Neural cell (in vitro differentiated cells): Measurements from ENCODE around the gene GALNT2. TPM values are rescaled to one million over a fixed set of nuclear protein-coding genes. Genes with fewer than 3 reads are reported as not detected.

Source experiments
- H2AFZ ChIP-seq: fragments of 200-600, 300-800 bp; sonication (generic), shearing (Covaris generic); 2 replicates; pipeline ENCODE4 v1.6.0; 2014; ENCODE audit warnings: low read depth, mild to moderate bottlenecking, antibody characterized with exemption, low read length, moderate library complexity
- H3F3A ChIP-seq: fragments of 200-600 bp; shearing (Covaris generic); 2 replicates; pipeline ENCODE4 v1.6.1; 2016; ENCODE audit warnings: mild to moderate bottlenecking, moderate library complexity, mixed read lengths, antibody characterized with exemption, low read length; ENCODE audit not compliant: insufficient read depth, poor library complexity, severe bottlenecking
- H3K27ac ChIP-seq: fragments of 200-600, 300-800 bp; sonication (generic), shearing (Covaris generic); 2 replicates; pipeline ENCODE4 v1.5.1; 2014; ENCODE audit warnings: mild to moderate bottlenecking, low read length, moderate library complexity
- H3K27me3 ChIP-seq: fragments of 300-800, 200-600 bp; sonication (generic), shearing (Covaris generic); 2 replicates; pipeline ENCODE4 v1.6.0; 2014; ENCODE audit warnings: mild to moderate bottlenecking, low read depth, low read length, moderate library complexity; ENCODE audit not compliant: insufficient read depth
- H3K36me3 ChIP-seq: fragments of 300-800, 200-600 bp; sonication (generic), shearing (Covaris generic); 2 replicates; pipeline ENCODE4 v1.5.1; 2014; ENCODE audit warnings: mild to moderate bottlenecking, antibody characterized with exemption, low read length, moderate library complexity; ENCODE audit not compliant: insufficient read depth
- H3K4me2 ChIP-seq: fragments of 300-800, 200-600 bp; sonication (generic), shearing (Covaris generic); 2 replicates; pipeline ENCODE4 v1.6.0; 2014; ENCODE audit warnings: mild to moderate bottlenecking, low read length
- H3K4me3 ChIP-seq: fragments of 300-800, 200-600 bp; sonication (generic), shearing (Covaris generic); 2 replicates; pipeline ENCODE4 v1.5.1; 2014; ENCODE audit warnings: mild to moderate bottlenecking, low read length, moderate library complexity
- H3K79me2 ChIP-seq: fragments of 200-600 bp; shearing (Covaris generic); replicated peaks from 2 replicates; pipeline ENCODE4 v1.6.0; 2014; ENCODE audit warnings: mild to moderate bottlenecking, low read length, moderate library complexity; ENCODE audit not compliant: insufficient read depth
- H3K9ac ChIP-seq: fragments of 300-800, 200-600 bp; sonication (generic), shearing (Covaris generic); 2 replicates; pipeline ENCODE4 v1.6.1; 2016; ENCODE audit warnings: mild to moderate bottlenecking, low read length, mixed read lengths
- H3K9me2 ChIP-seq: fragments of 200-600 bp; shearing (Covaris generic); 2 replicates; pipeline ENCODE4 v1.6.1; 2016; ENCODE audit warnings: mild to moderate bottlenecking, low read length, mixed read lengths; ENCODE audit not compliant: insufficient read depth
- H3K9me3 ChIP-seq: fragments of 200-600, 300-800 bp; sonication (generic), shearing (Covaris generic); 2 replicates; pipeline ENCODE4 v1.6.1; 2016; ENCODE audit warnings: mild to moderate bottlenecking, mixed run types, low read length, moderate library complexity, mixed read lengths
- H4K20me1 ChIP-seq: fragments of 200-600 bp; shearing (Covaris generic); 2 replicates; pipeline ENCODE4 v1.6.1; 2016; ENCODE audit warnings: mild to moderate bottlenecking, mixed run types; ENCODE audit not compliant: insufficient read depth
- EP300 ChIP-seq: fragments of 450-650 bp; conservative IDR thresholded peaks from 2 replicates; pipeline ENCODE4 v1.6.1; 2014; ENCODE audit warnings: antibody characterized with exemption, mild to moderate bottlenecking, moderate library complexity; ENCODE audit not compliant: poor library complexity, severe bottlenecking
- EZH2 ChIP-seq: fragments of 200-600, 300-800 bp; shearing (Covaris generic), sonication (generic); IDR thresholded peaks from 2 replicates; pipeline ENCODE4 v1.6.1; 2014; ENCODE audit warnings: antibody characterized with exemption, low read length, borderline replicate concordance, mild to moderate bottlenecking; ENCODE audit not compliant: insufficient read depth, poor library complexity, severe bottlenecking
- MXI1 ChIP-seq: fragments of 450-650 bp; conservative IDR thresholded peaks from 2 replicates; pipeline ENCODE4 v1.6.1; 2014; ENCODE audit warnings: antibody characterized with exemption, mild to moderate bottlenecking; ENCODE audit not compliant: poor library complexity, severe bottlenecking
- POLR2AphosphoS5 ChIP-seq: IDR thresholded peaks from 2 replicates; pipeline ENCODE4 v1.6.1; 2012
- RAD21 ChIP-seq: fragments of 450-650 bp; conservative IDR thresholded peaks from 2 replicates; pipeline ENCODE4 v1.6.1; 2014; ENCODE audit warnings: antibody characterized with exemption, mild to moderate bottlenecking, moderate library complexity
- SMC3 ChIP-seq: fragments of 450-650 bp; conservative IDR thresholded peaks from 2 replicates; pipeline ENCODE4 v1.6.1; 2014; ENCODE audit warnings: antibody characterized with exemption, mild to moderate bottlenecking, moderate library complexity; ENCODE audit not compliant: poor library complexity
- TAF1 ChIP-seq: IDR thresholded peaks from 2 replicates; pipeline ENCODE4 v1.6.1; 2012; ENCODE audit warnings: low read depth
- polyA plus RNA-seq: library from polyadenylated mRNA; depleted of rRNA; stranded (reverse); fragments of >200 nt; gene quantifications from 2 replicates; pipeline ENCODE4 v1.2.3, GENCODE V29; 2014
- TF ChIP-seq, protein P1 (sequence below): IDR thresholded peaks from 2 replicates; pipeline ENCODE4 v1.6.1; 2012; ENCODE audit warnings: borderline replicate concordance
- TF ChIP-seq, protein P2 (sequence below): fragments of 450-650 bp; IDR thresholded peaks from 2 replicates; pipeline ENCODE4 v1.5.1; 2014; ENCODE audit warnings: antibody characterized with exemption, mild to moderate bottlenecking, moderate library complexity; ENCODE audit not compliant: poor library complexity, severe bottlenecking

The GALNT2 gene
- polyA plus RNA-seq, 1 donor from 2014 or later: 38.8 TPM

DNA sequence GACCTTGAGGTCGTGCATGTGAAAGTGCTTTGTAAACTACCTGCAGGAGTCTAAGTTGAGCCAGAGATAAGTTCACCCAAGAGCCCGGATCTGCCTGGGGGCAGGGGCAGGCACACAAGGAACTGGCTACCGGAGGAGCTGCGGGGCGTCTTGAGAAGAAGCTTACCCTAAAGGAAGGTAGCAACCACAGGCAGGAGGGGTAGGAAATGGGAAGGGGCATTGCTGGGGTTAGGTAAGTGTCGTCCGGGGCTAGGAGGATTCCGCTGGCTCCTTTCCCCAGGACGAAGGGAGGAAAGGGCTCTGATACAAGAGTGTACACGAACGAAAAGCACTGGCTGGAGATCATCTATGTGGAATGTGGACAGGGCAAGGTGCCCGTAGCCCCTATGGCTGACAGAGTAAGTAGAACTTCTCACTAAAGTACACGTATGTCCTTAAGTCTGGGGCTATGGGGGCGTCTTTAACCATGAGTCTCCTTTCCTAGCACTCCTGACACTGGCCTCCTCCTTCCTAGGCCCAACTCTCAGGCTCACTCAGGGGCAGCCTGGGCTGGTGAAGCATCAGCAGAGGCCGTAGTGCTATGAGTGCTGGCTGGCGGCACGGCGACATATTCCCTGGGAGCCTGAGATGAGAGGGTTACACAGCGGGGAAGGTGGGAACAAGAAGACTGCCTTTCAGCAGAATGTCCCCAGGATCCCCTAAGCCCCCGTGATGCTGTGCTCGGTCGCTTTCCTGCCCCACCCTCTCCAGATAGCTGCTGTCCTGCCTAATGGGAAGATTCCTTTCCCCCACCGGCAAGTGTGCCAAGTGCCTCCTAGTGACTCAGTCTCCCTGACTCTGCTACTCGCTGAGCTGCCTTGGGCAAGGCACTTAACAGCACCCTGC is 9.1 kb upstream of the GALNT2 start:
- Histone ChIP-seq H3K9me3 (no peaks in the 10 kb centered on the region), H3K27me3 (no peaks in the 10 kb centered on the region), H3K4me2 (no peak overlapping the region), H3F3A (no peaks in the 10 kb centered on the region), H3K9ac (no peak overlapping the region), H3K4me3 (no peak overlapping the region), H3K9me2 (no peaks in the 10 kb centered on the region), H3K79me2 (no peaks in the 10 kb centered on the region), H2AFZ (no peak overlapping the region), H4K20me1 (no peaks in the 10 kb centered on the region), H3K27ac (no peak overlapping the region), H3K36me3 (no peaks in the 10 kb centered on the region)
- TF ChIP-seq EP300 (no peak), RAD21 (no peak), TAF1 (no peak), EZH2 (no peak), SMC3 (no peak), POLR2AphosphoS5 (no peak), MXI1 (no peak)
- TF ChIP-seq, protein P1, sequence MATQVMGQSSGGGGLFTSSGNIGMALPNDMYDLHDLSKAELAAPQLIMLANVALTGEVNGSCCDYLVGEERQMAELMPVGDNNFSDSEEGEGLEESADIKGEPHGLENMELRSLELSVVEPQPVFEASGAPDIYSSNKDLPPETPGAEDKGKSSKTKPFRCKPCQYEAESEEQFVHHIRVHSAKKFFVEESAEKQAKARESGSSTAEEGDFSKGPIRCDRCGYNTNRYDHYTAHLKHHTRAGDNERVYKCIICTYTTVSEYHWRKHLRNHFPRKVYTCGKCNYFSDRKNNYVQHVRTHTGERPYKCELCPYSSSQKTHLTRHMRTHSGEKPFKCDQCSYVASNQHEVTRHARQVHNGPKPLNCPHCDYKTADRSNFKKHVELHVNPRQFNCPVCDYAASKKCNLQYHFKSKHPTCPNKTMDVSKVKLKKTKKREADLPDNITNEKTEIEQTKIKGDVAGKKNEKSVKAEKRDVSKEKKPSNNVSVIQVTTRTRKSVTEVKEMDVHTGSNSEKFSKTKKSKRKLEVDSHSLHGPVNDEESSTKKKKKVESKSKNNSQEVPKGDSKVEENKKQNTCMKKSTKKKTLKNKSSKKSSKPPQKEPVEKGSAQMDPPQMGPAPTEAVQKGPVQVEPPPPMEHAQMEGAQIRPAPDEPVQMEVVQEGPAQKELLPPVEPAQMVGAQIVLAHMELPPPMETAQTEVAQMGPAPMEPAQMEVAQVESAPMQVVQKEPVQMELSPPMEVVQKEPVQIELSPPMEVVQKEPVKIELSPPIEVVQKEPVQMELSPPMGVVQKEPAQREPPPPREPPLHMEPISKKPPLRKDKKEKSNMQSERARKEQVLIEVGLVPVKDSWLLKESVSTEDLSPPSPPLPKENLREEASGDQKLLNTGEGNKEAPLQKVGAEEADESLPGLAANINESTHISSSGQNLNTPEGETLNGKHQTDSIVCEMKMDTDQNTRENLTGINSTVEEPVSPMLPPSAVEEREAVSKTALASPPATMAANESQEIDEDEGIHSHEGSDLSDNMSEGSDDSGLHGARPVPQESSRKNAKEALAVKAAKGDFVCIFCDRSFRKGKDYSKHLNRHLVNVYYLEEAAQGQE: no peak
- TF ChIP-seq, protein P2, sequence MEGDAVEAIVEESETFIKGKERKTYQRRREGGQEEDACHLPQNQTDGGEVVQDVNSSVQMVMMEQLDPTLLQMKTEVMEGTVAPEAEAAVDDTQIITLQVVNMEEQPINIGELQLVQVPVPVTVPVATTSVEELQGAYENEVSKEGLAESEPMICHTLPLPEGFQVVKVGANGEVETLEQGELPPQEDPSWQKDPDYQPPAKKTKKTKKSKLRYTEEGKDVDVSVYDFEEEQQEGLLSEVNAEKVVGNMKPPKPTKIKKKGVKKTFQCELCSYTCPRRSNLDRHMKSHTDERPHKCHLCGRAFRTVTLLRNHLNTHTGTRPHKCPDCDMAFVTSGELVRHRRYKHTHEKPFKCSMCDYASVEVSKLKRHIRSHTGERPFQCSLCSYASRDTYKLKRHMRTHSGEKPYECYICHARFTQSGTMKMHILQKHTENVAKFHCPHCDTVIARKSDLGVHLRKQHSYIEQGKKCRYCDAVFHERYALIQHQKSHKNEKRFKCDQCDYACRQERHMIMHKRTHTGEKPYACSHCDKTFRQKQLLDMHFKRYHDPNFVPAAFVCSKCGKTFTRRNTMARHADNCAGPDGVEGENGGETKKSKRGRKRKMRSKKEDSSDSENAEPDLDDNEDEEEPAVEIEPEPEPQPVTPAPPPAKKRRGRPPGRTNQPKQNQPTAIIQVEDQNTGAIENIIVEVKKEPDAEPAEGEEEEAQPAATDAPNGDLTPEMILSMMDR: no peak

DNA sequence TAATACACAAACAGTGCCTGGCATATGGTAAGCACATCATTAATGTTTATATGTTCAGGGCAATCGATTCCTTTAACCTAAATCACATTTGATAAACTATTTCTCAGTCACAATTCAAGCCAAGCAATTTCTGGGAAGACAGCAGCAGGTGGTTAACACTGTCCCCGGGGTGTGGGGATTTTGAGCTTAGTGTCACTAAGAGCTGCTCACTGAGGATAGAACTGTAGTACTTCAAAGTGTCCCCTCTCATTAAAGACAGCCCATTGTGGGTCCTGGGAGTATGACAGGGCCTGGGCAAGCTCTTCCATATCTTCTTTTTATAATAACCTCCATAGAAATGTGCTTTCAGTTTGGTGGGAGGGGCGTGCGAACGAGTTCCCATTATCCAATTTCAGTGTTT is 8.4 kb upstream of the GALNT2 start:
- Histone ChIP-seq H3K27ac (no peak overlapping the region), H3F3A (no peaks in the 10 kb centered on the region), H3K9ac (no peak overlapping the region), H3K4me3 (no peak overlapping the region), H2AFZ (no peak overlapping the region), H3K27me3 (no peaks in the 10 kb centered on the region), H3K9me2 (no peaks in the 10 kb centered on the region), H3K36me3 (no peaks in the 10 kb centered on the region), H4K20me1 (no peaks in the 10 kb centered on the region), H3K9me3 (no peaks in the 10 kb centered on the region), H3K79me2 (no peaks in the 10 kb centered on the region), H3K4me2 (no peak overlapping the region)
- no peak for TF ChIP-seq RAD21
